Measurements from ENCODE around the gene FAM120A.
A peak's percentile ranks its signal among the peaks of the same experiment; 100 is the strongest.

FAM120A gene

GRCh38 chr9:93576258-93577077, 125.0 kb downstream of the FAM120A start, which contains the start of gene PHF2:
Gene PHF2 (plus strand): TSS chr9:93576584. CDS start chr9:93576774, 190 bp downstream.
- DNase-seq (ENCODE audit: low read depth) = no peak
- no peak for TF ChIP-seq CTCF (conservative IDR thresholded peaks at IDR 0.05; ENCODE audit: low read depth, low read length)
- H3K4me3 ChIP-seq (ENCODE audit: low read length) = peak within 1 kb of the TSS; percentile 57

DNA sequence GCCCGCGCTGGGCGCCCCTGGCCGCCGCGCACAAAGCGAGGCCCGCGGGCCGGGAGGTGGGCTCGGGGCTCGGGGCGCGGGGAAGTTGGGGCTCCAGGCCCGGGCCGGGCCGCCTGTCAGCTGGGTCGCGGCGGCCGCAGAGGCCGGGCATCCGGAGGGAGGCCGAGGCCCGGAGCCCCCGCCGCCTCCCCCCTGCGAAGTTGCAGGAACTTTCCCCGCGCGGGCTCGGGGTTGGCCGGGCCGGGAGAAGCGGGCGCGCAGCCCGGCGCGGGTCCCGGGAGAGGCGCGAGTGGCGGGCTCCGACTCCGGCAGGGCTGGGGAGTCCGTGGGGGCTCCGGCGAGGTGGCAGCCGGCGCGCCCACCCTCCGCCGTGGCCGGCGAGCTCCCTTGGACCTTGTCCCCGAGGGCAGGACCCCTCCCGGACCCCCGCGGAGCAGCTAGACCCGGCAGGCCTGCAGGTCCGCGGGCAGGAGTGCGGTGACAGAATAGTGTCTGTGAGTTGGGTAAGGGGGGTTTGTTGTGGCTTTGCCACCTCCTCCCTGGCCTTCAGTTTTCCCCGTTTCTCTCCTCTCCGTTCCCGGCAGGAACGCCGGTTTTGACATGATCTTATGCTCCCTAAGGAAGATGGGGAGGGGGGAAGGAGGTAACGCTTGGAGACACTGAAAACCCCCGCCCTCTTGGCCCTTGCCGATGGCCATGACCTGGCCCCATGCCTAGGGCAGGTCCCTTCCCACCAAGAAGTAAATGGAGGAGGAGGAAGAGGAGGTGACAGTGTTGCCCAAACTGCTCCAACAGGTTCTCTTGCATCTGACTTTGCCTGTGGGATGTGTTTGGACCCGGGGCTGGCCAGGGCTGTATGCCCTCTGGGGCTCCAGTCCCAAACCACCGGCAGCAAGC, 125.8 kb downstream of the FAM120A start:
- H3K4me3 ChIP-seq (ENCODE audit: low read length) = peak overlapping the region; percentile 53
- no peak for TF ChIP-seq CTCF (conservative IDR thresholded peaks at IDR 0.05; ENCODE audit: low read depth, low read length)

DNA sequence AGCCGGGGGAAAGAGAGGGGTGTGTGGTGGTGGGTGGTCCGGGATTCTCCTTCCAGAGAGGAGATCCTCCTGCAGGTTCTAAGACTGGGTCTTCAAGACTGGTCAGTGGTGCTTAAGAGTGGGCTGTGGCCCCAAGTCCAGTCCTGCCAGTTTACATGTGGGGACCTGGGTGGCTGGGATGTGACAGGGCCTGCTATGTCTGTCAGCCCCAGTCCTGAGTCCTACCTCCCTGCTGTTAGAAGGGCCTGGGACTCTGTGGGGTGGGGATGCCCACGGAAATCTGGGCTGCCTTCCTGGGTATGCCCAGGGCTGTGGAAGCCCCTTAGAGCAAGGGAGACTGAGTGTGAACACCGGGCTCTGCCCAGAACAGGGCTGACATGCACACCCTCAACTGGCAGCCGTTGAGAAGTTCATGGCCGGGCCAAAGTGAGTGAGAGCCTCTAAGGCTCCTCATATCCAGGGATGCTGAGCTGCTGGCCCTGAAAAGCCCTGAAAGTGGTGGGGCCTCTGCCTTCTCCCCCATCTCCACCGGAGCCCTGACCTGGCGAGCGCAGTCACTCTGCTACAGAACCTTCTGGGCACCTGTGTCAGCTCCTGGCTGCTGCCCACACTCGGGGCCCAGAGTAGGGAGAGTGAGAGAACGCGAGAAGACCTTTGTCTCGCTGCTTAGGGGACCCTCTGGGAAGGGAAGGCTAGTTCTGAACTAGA, 126.6 kb downstream of the FAM120A start:
- no peak for DNase-seq (ENCODE audit: low read depth)

More for the DNA sequence above, 125.8 kb downstream of the FAM120A start:
- DNase-seq (ENCODE audit: low read depth) = no peak

DNA sequence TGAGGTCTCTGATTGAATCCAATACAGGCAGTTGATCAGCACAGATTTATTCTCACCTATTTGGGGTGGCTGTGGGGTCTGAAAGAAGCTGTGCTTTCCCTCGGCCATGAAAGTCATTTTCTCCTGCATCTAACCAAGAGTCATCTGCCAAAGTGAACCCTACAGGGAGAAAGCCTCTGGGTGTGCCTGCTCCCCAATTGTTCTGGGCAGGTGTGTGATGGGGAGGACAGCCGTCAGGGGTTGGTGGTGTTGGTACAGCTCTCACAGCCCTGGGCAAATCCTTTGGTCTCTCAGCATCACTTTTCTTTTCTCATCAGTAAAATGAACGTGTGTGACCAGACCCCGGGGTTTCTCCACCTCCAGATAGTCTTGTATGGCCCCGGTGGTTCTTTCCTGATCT, 127.4 kb downstream of the FAM120A start:
- H3K4me3 ChIP-seq (ENCODE audit: low read length) = no peak overlapping the region
- DNase-seq (ENCODE audit: low read depth) = no peak
- no peak for TF ChIP-seq CTCF (conservative IDR thresholded peaks at IDR 0.05; ENCODE audit: low read depth, low read length)

More for the DNA sequence above, 126.6 kb downstream of the FAM120A start:
- no peak for TF ChIP-seq CTCF (conservative IDR thresholded peaks at IDR 0.05; ENCODE audit: low read depth, low read length)
- H3K4me3 ChIP-seq (ENCODE audit: low read length) = peak overlapping the region; percentile 53

DNA sequence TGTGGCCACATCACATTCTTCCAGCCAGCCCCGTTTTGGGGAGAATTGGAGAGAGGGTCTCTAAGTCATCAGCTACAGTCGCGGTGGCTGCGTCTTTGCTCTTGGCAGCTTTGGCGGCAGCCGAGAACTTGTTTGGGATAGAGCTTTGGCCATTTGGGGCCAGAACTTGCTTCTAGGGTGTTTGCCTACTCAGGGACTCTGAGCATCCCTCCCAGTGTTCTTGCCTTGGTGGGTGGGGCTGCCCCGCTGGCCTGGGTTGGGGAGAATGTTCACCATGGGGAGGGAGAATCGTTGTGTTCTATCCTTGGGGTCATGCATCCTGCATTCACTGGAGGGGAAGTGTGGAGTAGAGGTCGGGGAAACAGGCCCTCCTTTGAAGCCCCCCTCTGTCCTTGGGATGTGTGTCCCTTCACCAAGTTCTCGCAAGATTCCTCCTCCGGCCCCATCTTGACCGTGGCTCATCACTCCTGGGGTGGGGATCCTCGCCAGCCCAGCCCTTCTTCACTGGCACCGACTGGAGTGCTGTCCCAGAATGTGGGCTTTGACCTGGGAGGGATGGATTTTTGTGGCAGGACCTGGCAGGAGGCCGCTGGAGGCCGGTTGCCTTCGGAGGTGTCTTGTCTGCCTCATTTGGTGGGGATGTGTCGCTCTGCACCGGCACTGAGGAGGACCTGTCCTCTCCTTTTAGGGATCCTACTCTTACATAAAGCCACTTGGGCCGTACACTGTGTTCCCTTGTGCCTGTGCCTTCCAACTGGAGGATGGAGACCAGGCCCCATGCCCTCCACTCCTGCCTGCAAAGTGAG, 128.4 kb downstream of the FAM120A start:
- DNase-seq (ENCODE audit: low read depth) = no peak
- no peak overlapping the region for H3K4me3 ChIP-seq (ENCODE audit: low read length)

More for the DNA sequence above, 128.4 kb downstream of the FAM120A start:
- TF ChIP-seq CTCF (conservative IDR thresholded peaks at IDR 0.05; ENCODE audit: low read depth, low read length) = no peak
